T-helper 22 cell (primary cell): ENCODE results near the gene KIAA0586.
"Not testable (repeated sequence)": the region's sequence is repeated elsewhere in the genome, so short reads cannot be mapped to it uniquely, and the experiment has no call there.

Experiments
- DNase-seq: peaks from one replicate; pipeline ENCODE4 v3.0.0-alpha.2; 2020; ENCODE audit warnings: low read depth

KIAA0586 gene

GRCh38 chr14:58464652-58465051, 37.1 kb downstream of the KIAA0586 start:
- no peak for DNase-seq

- DNase-seq = no peak
Observed at GRCh38 chr14:58465421-58465820, 37.9 kb downstream of the KIAA0586 start.

GRCh38 chr14:58466459-58466858, 38.9 kb downstream of the KIAA0586 start:
- no peak for DNase-seq

GRCh38 chr14:58467575-58467974, 40.1 kb downstream of the KIAA0586 start:
- no peak for DNase-seq

- DNase-seq = no peak
Observed at GRCh38 chr14:58469309-58469708, 41.8 kb downstream of the KIAA0586 start.

- DNase-seq = no peak
Observed at GRCh38 chr14:58476320-58476719, 48.8 kb downstream of the KIAA0586 start.

GRCh38 chr14:58477653-58478052, 50.1 kb downstream of the KIAA0586 start:
- DNase-seq = no peak

GRCh38 chr14:58478329-58478728, 50.8 kb downstream of the KIAA0586 start:
- DNase-seq = not testable (repeated sequence)

- DNase-seq = no peak
Observed at GRCh38 chr14:58479975-58480374, 52.5 kb downstream of the KIAA0586 start.

GRCh38 chr14:58484176-58484575, 56.7 kb downstream of the KIAA0586 start:
- no peak for DNase-seq

GRCh38 chr14:58488550-58488949, 61.0 kb downstream of the KIAA0586 start:
- DNase-seq = no peak

GRCh38 chr14:58491593-58491992, 64.1 kb downstream of the KIAA0586 start:
- DNase-seq = no peak

- DNase-seq = no peak
Observed at GRCh38 chr14:58492044-58492443, 64.5 kb downstream of the KIAA0586 start.

- no peak for DNase-seq
Observed at GRCh38 chr14:58501214-58501816, 73.8 kb downstream of the KIAA0586 start.

GRCh38 chr14:58513272-58513671, 85.8 kb downstream of the KIAA0586 start:
- no peak for DNase-seq

GRCh38 chr14:58517592-58517991, 90.1 kb downstream of the KIAA0586 start:
- DNase-seq = no peak

- not testable (repeated sequence) for DNase-seq
Observed at GRCh38 chr14:58525691-58526090, 98.2 kb downstream of the KIAA0586 start.

- DNase-seq = no peak
Observed at GRCh38 chr14:58533446-58533845, 105.9 kb downstream of the KIAA0586 start.

- DNase-seq = no peak
Observed at GRCh38 chr14:58535044-58535443, 107.5 kb downstream of the KIAA0586 start.

- no peak for DNase-seq
Observed at GRCh38 chr14:58537004-58537403, 109.5 kb downstream of the KIAA0586 start.

- no peak for DNase-seq
Observed at GRCh38 chr14:58540749-58541632, 113.5 kb downstream of the KIAA0586 start.

GRCh38 chr14:58541633-58542022, 114.1 kb downstream of the KIAA0586 start:
- no peak for DNase-seq

- no peak for DNase-seq
Observed at GRCh38 chr14:58543253-58543652, 115.7 kb downstream of the KIAA0586 start.

GRCh38 chr14:58547649-58548048, 120.1 kb downstream of the KIAA0586 start:
- no peak for DNase-seq
